Right kidney (tissue), 1 donor: ENCODE measurements around the gene ZNF655.
"Not testable (repeated sequence)": the region's sequence is repeated elsewhere in the genome, so short reads cannot be mapped to it uniquely, and the experiment has no call there.

Experiments
- DNase-seq: peaks from one replicate; pipeline ENCODE4 v3.0.0-alpha.2; 2016

The ZNF655 gene

GRCh38 chr7:99559175-99559915 is 903 bp downstream of the ZNF655 start:
- no peak for DNase-seq

GRCh38 chr7:99560834-99561736 is 2.6 kb downstream of the ZNF655 start:
- no peak for DNase-seq

GRCh38 chr7:99561737-99562051 is 3.3 kb downstream of the ZNF655 start:
- no peak for DNase-seq

GRCh38 chr7:99562114-99562784 is 3.8 kb downstream of the ZNF655 start:
- no peak for DNase-seq

GRCh38 chr7:99562832-99563231 is 4.4 kb downstream of the ZNF655 start:
- no peak for DNase-seq

GRCh38 chr7:99563650-99564049 is 5.2 kb downstream of the ZNF655 start:
- no peak for DNase-seq

- DNase-seq = not testable (repeated sequence)
Observed at GRCh38 chr7:99568770-99569169, 10.3 kb downstream of the ZNF655 start.

GRCh38 chr7:99571768-99572167 is 13.3 kb downstream of the ZNF655 start:
- no peak for DNase-seq

- DNase-seq = no peak
Observed at GRCh38 chr7:99573257-99573656, 14.8 kb downstream of the ZNF655 start.

- DNase-seq = no peak
Observed at GRCh38 chr7:99576251-99576650, 17.8 kb downstream of the ZNF655 start.

- no peak for DNase-seq
Observed at GRCh38 chr7:99579281-99579955, 21.0 kb downstream of the ZNF655 start.

GRCh38 chr7:99579956-99580777 is 21.7 kb downstream of the ZNF655 start:
- DNase-seq = peak; percentile 84

GRCh38 chr7:99580778-99581332 is 22.4 kb downstream of the ZNF655 start:
- DNase-seq = not testable (repeated sequence)

GRCh38 chr7:99588868-99589267 is 30.4 kb downstream of the ZNF655 start:
- DNase-seq = no peak

GRCh38 chr7:99594948-99595745 is 36.7 kb downstream of the ZNF655 start:
- no peak for DNase-seq

GRCh38 chr7:99596408-99596955 is 38.0 kb downstream of the ZNF655 start:
- no peak for DNase-seq

GRCh38 chr7:99597762-99598501 is 39.5 kb downstream of the ZNF655 start, which contains the start of gene TMEM225B:
TSS of gene TMEM225B (plus strand) at chr7:99598267. CDS start at chr7:99604389, 6,122 bp downstream.
- no peak for DNase-seq

GRCh38 chr7:99599836-99600235 is 41.4 kb downstream of the ZNF655 start:
- DNase-seq = no peak

- DNase-seq = no peak
Observed at GRCh38 chr7:99601656-99602310, 43.3 kb downstream of the ZNF655 start.
